H9 (cell line): Measurements from ENCODE around the gene SLCO3A1. TPM values are rescaled to one million over a fixed set of nuclear protein-coding genes. Genes with fewer than 3 reads are reported as not detected.
A peak's percentile ranks its signal among the peaks of the same experiment; 100 is the strongest.
"Not testable (repeated sequence)": the region's sequence is repeated elsewhere in the genome, so short reads cannot be mapped to it uniquely, and the experiment has no call there.

Source experiments
- DNase-seq: peaks from one replicate; pipeline ENCODE4 v3.0.0-alpha.2; 2017
- H2AFZ ChIP-seq: one replicate; pipeline ENCODE4 v1.6.1; 2013; ENCODE audit warnings: mild to moderate bottlenecking, low read length, control low read depth, moderate library complexity
- H2AK5ac ChIP-seq: 2 replicates; pipeline ENCODE4 v1.6.1; 2013; ENCODE audit warnings: low read length, control low read depth, mixed read lengths; ENCODE audit not compliant: insufficient read length
- H2BK120ac ChIP-seq: one replicate; pipeline ENCODE4 v1.6.1; 2013; ENCODE audit warnings: low read depth, mild to moderate bottlenecking, low read length, control low read depth, inconsistent platforms; ENCODE audit not compliant: poor library complexity, severe bottlenecking
- H2BK12ac ChIP-seq: 2 replicates; pipeline ENCODE4 v1.6.1; 2013; ENCODE audit warnings: low read length, control low read depth, mixed read lengths, low read depth; ENCODE audit not compliant: insufficient read length
- H2BK15ac ChIP-seq: 2 replicates; pipeline ENCODE4 v1.6.1; 2013; ENCODE audit warnings: low read depth, low read length, control low read depth
- H2BK20ac ChIP-seq: one replicate; pipeline ENCODE4 v1.6.1; 2013; ENCODE audit warnings: low read depth, mild to moderate bottlenecking, low read length, control low read depth, inconsistent platforms; ENCODE audit not compliant: poor library complexity, severe bottlenecking
- H2BK5ac ChIP-seq: 2 replicates; pipeline ENCODE4 v1.6.1; 2013; ENCODE audit warnings: low read length, control low read depth, mixed read lengths; ENCODE audit not compliant: insufficient read length
- H3K14ac ChIP-seq: 2 replicates; pipeline ENCODE4 v1.6.1; 2013; ENCODE audit warnings: low read length, control low read depth; ENCODE audit not compliant: insufficient read depth
- H3K18ac ChIP-seq: 2 replicates; pipeline ENCODE4 v1.6.1; 2013; ENCODE audit warnings: low read depth, mild to moderate bottlenecking, mixed read lengths, low read length, control low read depth; ENCODE audit not compliant: insufficient read length
- H3K23ac ChIP-seq: 2 replicates; pipeline ENCODE4 v1.6.1; 2013; ENCODE audit warnings: low read length, control low read depth, mixed read lengths, low read depth; ENCODE audit not compliant: insufficient read length
- H3K23me2 ChIP-seq: 2 replicates; pipeline ENCODE4 v1.6.1; 2013; ENCODE audit warnings: low read depth, mild to moderate bottlenecking, mixed read lengths, low read length, control low read depth; ENCODE audit not compliant: insufficient read length, poor library complexity, severe bottlenecking
- H3K27ac ChIP-seq: 2 replicates; pipeline ENCODE4 v1.5.1; 2013; ENCODE audit warnings: low read length, control low read depth, mixed read lengths, low read depth; ENCODE audit not compliant: insufficient read length
- H3K27me3 ChIP-seq: 2 replicates; pipeline ENCODE4 v1.6.1; 2013; ENCODE audit warnings: low read length, control low read depth, inconsistent platforms; ENCODE audit not compliant: insufficient read depth
- H3K4ac ChIP-seq: 2 replicates; pipeline ENCODE4 v1.6.1; 2013; ENCODE audit warnings: low read depth, mild to moderate bottlenecking, control low read depth, inconsistent platforms, low read length, moderate library complexity
- H3K4me1 ChIP-seq: 2 replicates; pipeline ENCODE4 v1.6.1; 2013; ENCODE audit warnings: low read length, control low read depth, inconsistent platforms; ENCODE audit not compliant: insufficient read depth
- H3K4me2 ChIP-seq: 2 replicates; pipeline ENCODE4 v1.6.1; 2013; ENCODE audit warnings: low read length, control low read depth, mixed read lengths; ENCODE audit not compliant: insufficient read length, insufficient read depth
- H3K56ac ChIP-seq: 2 replicates; pipeline ENCODE4 v1.6.1; 2013; ENCODE audit warnings: low read depth, mild to moderate bottlenecking, mixed read lengths, low read length, control low read depth; ENCODE audit not compliant: insufficient read length
- H3K79me1 ChIP-seq: 2 replicates; pipeline ENCODE4 v1.6.1; 2013; ENCODE audit warnings: low read depth, mild to moderate bottlenecking, moderate library complexity, low read length, control low read depth, inconsistent platforms; ENCODE audit not compliant: insufficient read depth, poor library complexity, severe bottlenecking
- H3K79me2 ChIP-seq: 2 replicates; pipeline ENCODE4 v1.6.1; 2013; ENCODE audit warnings: low read length, control low read depth, inconsistent platforms; ENCODE audit not compliant: insufficient read depth
- H3K9ac ChIP-seq: 2 replicates; pipeline ENCODE4 v1.6.1; 2013; ENCODE audit warnings: low read length, control low read depth, mixed read lengths; ENCODE audit not compliant: insufficient read length; ENCODE audit errors: extremely low read depth
- H3K9me3 ChIP-seq: one replicate; pipeline ENCODE4 v1.6.1; 2013; ENCODE audit warnings: low read depth, low read length, inconsistent platforms; ENCODE audit not compliant: control insufficient read depth
- H3T11ph ChIP-seq: one replicate; pipeline ENCODE4 v1.6.1; 2013; ENCODE audit warnings: mild to moderate bottlenecking, low read length, control low read depth, inconsistent platforms
- H4K20me1 ChIP-seq: one replicate; pipeline ENCODE4 v1.6.1; 2013; ENCODE audit not compliant: control insufficient read depth, insufficient read length, insufficient read depth
- H4K5ac ChIP-seq: 2 replicates; pipeline ENCODE4 v1.6.1; 2013; ENCODE audit warnings: low read depth, mild to moderate bottlenecking, mixed read lengths, low read length, control low read depth; ENCODE audit not compliant: insufficient read length
- H4K8ac ChIP-seq: replicated peaks from 2 replicates; pipeline ENCODE4 v1.6.1; 2013; ENCODE audit warnings: low read length, control low read depth, mixed read lengths, low read depth; ENCODE audit not compliant: insufficient read length
- H4K91ac ChIP-seq: 2 replicates; pipeline ENCODE4 v1.6.1; 2013; ENCODE audit warnings: low read depth, mild to moderate bottlenecking, moderate library complexity, mixed read lengths, low read length, control low read depth; ENCODE audit not compliant: insufficient read length
- H3K27ac Mint-ChIP-seq, 3 experiments: 2 replicates in 2 of 3; 3 replicates in 1 of 3; pipeline ENCODE4 v1.8.0; 2020 to 2021; ENCODE audit warnings: mixed read lengths in 3 of 3, mild to moderate bottlenecking in 1 of 3, moderate library complexity in 1 of 3
- H3K27me3 Mint-ChIP-seq: 2 replicates; pipeline ENCODE4 v1.8.0; 2021; ENCODE audit warnings: low read depth, mild to moderate bottlenecking, moderate library complexity, mixed read lengths
- H3K36me3 Mint-ChIP-seq, 3 experiments: 2 replicates in 2 of 3; 3 replicates in 1 of 3; pipeline ENCODE4 v1.8.0; 2020 to 2021; ENCODE audit warnings: low read depth in 3 of 3, mixed read lengths in 3 of 3; ENCODE audit not compliant: insufficient read depth in 1 of 3
- H3K4me1 Mint-ChIP-seq, 2 experiments: 2 replicates each; pipeline ENCODE4 v1.8.0; 2020; ENCODE audit warnings: mixed read lengths in 2 of 2
- H3K4me3 Mint-ChIP-seq, 2 experiments: 2 replicates in 1 of 2; 3 replicates in 1 of 2; pipeline ENCODE4 v1.8.0; 2020 to 2021; ENCODE audit warnings: mild to moderate bottlenecking in 2 of 2, mixed read lengths in 2 of 2, moderate library complexity in 1 of 2
- H3K9me3 Mint-ChIP-seq, 2 experiments: 2 replicates in 1 of 2; 3 replicates in 1 of 2; pipeline ENCODE4 v1.8.0; 2020; ENCODE audit warnings: mild to moderate bottlenecking in 2 of 2, mixed read lengths in 2 of 2, moderate library complexity in 1 of 2
- WGBS: extraction: QIAGEN DNeasy Blood & Tissue Kit; methylation state at CpG from one replicate; pipeline ENCODE4 v1.1.7; 2013; ENCODE audit warnings: missing lambda C conversion rate, low lambda C conversion rate, mixed read lengths; ENCODE audit not compliant: insufficient read length; ENCODE audit errors: extremely low coverage; 5-methylcytosine and 5-hydroxymethylcytosine counted together
- total RNA-seq: library from RNA; stranded (reverse); gene quantifications from 2 replicates; pipeline ENCODE4 v1.2.1, GENCODE V29; 2021
- TF ChIP-seq, protein P1 (sequence below): fragments of 200-600 bp; sonication (generic); conservative IDR thresholded peaks from 3 replicates; pipeline ENCODE4 v1.8.0; 2021; ENCODE audit warnings: antibody characterized with exemption, mild to moderate bottlenecking

SLCO3A1 gene
- total RNA-seq, 1 experiment from 2014 or later: 9.4 TPM

DNA sequence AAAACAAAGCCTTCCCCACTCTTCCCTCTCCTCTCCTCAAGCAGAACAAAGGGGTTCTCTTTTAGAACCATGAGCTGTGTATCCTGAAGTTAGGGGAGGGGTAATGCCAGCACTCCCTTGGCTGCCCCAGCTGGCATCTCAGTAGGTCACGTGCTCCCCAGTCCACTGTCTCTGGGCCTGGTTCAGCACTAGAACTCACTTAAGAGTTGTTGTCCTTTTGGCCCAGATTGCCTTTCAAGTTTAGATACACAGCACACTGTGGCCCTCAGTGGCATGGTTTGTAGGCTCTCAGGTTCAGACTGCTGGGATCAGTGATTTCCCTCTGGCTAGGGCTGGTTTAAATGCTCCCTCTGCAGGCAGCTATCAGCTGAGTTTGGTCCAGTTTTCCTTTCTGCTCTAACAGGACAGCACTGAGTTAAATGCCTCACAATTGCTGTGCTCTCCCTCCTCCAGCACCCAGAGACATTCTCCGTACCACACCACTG, 351.8 kb downstream of the SLCO3A1 start:
- no peak overlapping the region for H2BK12ac ChIP-seq
- no peak overlapping the region for H3K14ac ChIP-seq
- H3K4ac ChIP-seq: no peak overlapping the region
- TF ChIP-seq, protein P1, sequence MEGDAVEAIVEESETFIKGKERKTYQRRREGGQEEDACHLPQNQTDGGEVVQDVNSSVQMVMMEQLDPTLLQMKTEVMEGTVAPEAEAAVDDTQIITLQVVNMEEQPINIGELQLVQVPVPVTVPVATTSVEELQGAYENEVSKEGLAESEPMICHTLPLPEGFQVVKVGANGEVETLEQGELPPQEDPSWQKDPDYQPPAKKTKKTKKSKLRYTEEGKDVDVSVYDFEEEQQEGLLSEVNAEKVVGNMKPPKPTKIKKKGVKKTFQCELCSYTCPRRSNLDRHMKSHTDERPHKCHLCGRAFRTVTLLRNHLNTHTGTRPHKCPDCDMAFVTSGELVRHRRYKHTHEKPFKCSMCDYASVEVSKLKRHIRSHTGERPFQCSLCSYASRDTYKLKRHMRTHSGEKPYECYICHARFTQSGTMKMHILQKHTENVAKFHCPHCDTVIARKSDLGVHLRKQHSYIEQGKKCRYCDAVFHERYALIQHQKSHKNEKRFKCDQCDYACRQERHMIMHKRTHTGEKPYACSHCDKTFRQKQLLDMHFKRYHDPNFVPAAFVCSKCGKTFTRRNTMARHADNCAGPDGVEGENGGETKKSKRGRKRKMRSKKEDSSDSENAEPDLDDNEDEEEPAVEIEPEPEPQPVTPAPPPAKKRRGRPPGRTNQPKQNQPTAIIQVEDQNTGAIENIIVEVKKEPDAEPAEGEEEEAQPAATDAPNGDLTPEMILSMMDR: peak; percentile 59
- no peaks in the 10 kb centered on the region; the same call in 1 of the 2 replicates for H3K4me1 ChIP-seq
- Mint-ChIP-seq H3K27me3 (no peaks in the 10 kb centered on the region), H3K9me3 (peaks cover 9% of the 10 kb centered on the region in 2 experiments; a peak in 3 of 5 replicates), H3K27ac (peak overlapping the region in 1 of 3 experiments; percentile 78; a peak in 2 of 7 replicates), H3K36me3 (peaks cover 0 to 13% (median 5%) of the 10 kb centered on the region in 3 experiments; a peak in 5 of 7 replicates), H3K4me1 (peaks cover 40 to 44% of the 10 kb centered on the region in 2 experiments), H3K4me3 (no peak overlapping the region)
- H3K27ac ChIP-seq: no peak overlapping the region
- H3K79me1 ChIP-seq: no peaks in the 10 kb centered on the region
- H3K56ac ChIP-seq: no peak overlapping the region
- H3K9me3 ChIP-seq: no peaks in the 10 kb centered on the region
- H3K23ac ChIP-seq: no peak overlapping the region
- H4K8ac ChIP-seq: no peak overlapping the region
- no peak overlapping the region for H2BK20ac ChIP-seq
- no peaks in the 10 kb centered on the region for H4K20me1 ChIP-seq
- no peaks in the 10 kb centered on the region for H3K79me2 ChIP-seq
- H3T11ph ChIP-seq: no peak overlapping the region
- no peaks in the 10 kb centered on the region for H3K27me3 ChIP-seq
- H3K4me2 ChIP-seq: no peak overlapping the region
- H4K5ac ChIP-seq: no peak overlapping the region
- H3K9ac ChIP-seq: no peak overlapping the region
- no peak overlapping the region for H4K91ac ChIP-seq
- no peaks in the 10 kb centered on the region for H3K23me2 ChIP-seq
- no peak overlapping the region for H2BK120ac ChIP-seq
- WGBS: no CpG with 5 or more reads among the region's 2 CpGs
- H2AFZ ChIP-seq: no peak overlapping the region
- no peak overlapping the region for H2AK5ac ChIP-seq
- DNase-seq: peak; percentile 72
- H2BK5ac ChIP-seq: no peak overlapping the region
- H3K18ac ChIP-seq: no peak overlapping the region
- no peak overlapping the region for H2BK15ac ChIP-seq

DNA sequence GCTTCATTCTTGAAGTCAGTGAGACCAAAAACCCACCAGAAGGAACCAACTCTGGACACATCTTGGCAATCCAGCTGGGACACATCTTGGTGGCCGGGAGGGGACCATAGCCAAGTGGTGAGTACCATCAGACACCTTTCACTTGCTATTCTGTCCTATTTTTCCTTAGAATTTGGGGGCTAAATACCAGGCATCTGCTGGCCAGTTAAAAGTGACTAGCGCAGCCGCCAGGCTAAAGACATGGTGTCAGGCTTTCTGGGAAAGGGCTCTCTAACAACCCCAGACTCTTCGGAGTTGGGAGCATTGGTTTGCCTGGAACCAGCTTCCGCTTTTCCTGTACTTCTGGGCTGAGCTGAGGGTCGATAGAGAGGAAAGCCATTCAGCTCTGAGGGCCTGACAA, 354.1 kb downstream of the SLCO3A1 start:
- DNase-seq, H3K4me3 Mint-ChIP-seq, H3K9me3 ChIP-seq, H4K5ac ChIP-seq, H3K23me2 ChIP-seq, H3K79me2 ChIP-seq, H3K27ac ChIP-seq, H3K4me1 ChIP-seq, H3T11ph ChIP-seq, H3K14ac ChIP-seq, H4K20me1 ChIP-seq, H2AFZ ChIP-seq, H3K27me3 Mint-ChIP-seq, H2BK15ac ChIP-seq, H3K79me1 ChIP-seq, H3K4ac ChIP-seq, H4K91ac ChIP-seq, H2BK5ac ChIP-seq, H4K8ac ChIP-seq, H2BK12ac ChIP-seq, H2BK20ac ChIP-seq, H3K4me2 ChIP-seq, H2AK5ac ChIP-seq, H3K27me3 ChIP-seq, H3K18ac ChIP-seq, H3K56ac ChIP-seq, H2BK120ac ChIP-seq, H3K23ac ChIP-seq, H3K27ac Mint-ChIP-seq, H3K9ac ChIP-seq: not testable (repeated sequence)
- Mint-ChIP-seq H3K9me3 (peaks cover 12 to 15% of the 10 kb centered on the region in 2 experiments; a peak in 4 of 5 replicates), H3K36me3 (peaks cover 4 to 16% (median 5%) of the 10 kb centered on the region in 3 experiments; a peak in 6 of 7 replicates), H3K4me1 (peaks cover 34 to 37% of the 10 kb centered on the region in 2 experiments)
- WGBS: no CpG with 5 or more reads among the region's 6 CpGs
